Activated CD8-positive, alpha-beta memory T cell treated with anti-CD3 and anti-CD28 coated beads for 36 hours (primary cell): Measurements from ENCODE around the gene ANKRD50. TPM values are rescaled to one million over a fixed set of nuclear protein-coding genes. Genes with fewer than 3 reads are reported as not detected.

Source experiments
- CTCF ChIA-PET: fragments of 350-600 bp; sonication (Branson Sonifier 250); formaldehyde crosslinking; loops from one replicate; lab custom pipeline; 2021; ENCODE audit warnings: antibody characterized with exemption; lab: Charles Lee
- POLR2A ChIA-PET: fragments of 350-600 bp; sonication (Branson Sonifier 250); formaldehyde crosslinking; loops from one replicate; lab custom pipeline; 2021; ENCODE audit warnings: antibody characterized with exemption; lab: Charles Lee
- total RNA-seq, 2 experiments: library from RNA; stranded (reverse); gene quantifications; one replicate each; pipeline ENCODE4 v1.2.3, GENCODE V29; 2021

ANKRD50 gene
- under 1 TPM; 0.15 to 0.21 TPM for total RNA-seq

- ChIA-PET POLR2A (no interaction called here), CTCF (no interaction called here)
These were observed at the start of gene ANKRD50 for GRCh38 chr4:124712372-124713184. TSS of gene ANKRD50 (minus strand) at chr4:124712732. CDS start at chr4:124710511, 2,221 bp downstream.

DNA sequence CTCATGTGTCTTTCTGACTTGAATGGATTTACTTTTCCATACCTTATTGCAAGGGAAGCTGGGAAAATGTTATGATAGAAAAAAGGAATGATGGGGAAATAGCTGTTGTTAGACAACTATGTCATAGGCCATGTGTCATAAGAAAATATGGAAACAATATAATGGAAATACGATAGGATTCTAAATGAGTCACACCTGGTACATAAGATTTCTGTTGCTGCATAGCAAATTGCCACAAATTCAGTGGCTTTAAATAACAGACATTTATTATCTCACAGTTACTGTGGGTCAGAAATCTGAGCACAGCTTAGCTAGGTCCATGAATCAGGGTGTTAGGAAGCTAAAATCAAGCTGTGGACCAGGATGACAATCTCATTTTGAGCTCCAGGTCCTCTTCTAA is 44.6 kb upstream of the ANKRD50 start:
- ChIA-PET CTCF (no interaction called here), POLR2A (no interaction called here)

DNA sequence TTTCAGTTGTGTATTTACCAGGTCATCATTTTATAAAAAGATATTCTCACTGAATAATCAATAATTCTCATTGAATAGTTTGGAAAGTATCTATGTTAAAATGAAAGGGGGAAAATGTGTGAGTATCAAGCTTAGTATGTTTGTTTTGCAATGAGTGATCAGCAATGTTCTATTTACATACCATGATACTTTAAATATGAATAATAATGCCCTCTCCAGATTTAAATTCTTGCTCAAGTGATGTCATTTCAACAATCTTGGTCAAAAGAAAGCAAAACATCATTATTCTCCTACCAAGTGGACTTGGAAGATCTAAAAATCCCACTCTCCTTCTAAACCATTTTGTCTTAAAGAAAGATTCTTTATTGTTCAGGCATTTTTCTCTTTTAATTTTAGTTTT is 42.1 kb upstream of the ANKRD50 start:
- ChIA-PET CTCF (no interaction called here), POLR2A (no interaction called here)

- ChIA-PET POLR2A (no interaction called here), CTCF (no interaction called here)
These were observed 41.5 kb upstream of the ANKRD50 start for GRCh38 chr4:124753941-124754581.

- POLR2A ChIA-PET, result no interaction called here
- CTCF ChIA-PET, result no interaction called here
These were observed 36.9 kb upstream of the ANKRD50 start for GRCh38 chr4:124749421-124749820.

GRCh38 chr4:124748965-124749364 is 36.4 kb upstream of the ANKRD50 start:
- POLR2A ChIA-PET, result no interaction called here

DNA sequence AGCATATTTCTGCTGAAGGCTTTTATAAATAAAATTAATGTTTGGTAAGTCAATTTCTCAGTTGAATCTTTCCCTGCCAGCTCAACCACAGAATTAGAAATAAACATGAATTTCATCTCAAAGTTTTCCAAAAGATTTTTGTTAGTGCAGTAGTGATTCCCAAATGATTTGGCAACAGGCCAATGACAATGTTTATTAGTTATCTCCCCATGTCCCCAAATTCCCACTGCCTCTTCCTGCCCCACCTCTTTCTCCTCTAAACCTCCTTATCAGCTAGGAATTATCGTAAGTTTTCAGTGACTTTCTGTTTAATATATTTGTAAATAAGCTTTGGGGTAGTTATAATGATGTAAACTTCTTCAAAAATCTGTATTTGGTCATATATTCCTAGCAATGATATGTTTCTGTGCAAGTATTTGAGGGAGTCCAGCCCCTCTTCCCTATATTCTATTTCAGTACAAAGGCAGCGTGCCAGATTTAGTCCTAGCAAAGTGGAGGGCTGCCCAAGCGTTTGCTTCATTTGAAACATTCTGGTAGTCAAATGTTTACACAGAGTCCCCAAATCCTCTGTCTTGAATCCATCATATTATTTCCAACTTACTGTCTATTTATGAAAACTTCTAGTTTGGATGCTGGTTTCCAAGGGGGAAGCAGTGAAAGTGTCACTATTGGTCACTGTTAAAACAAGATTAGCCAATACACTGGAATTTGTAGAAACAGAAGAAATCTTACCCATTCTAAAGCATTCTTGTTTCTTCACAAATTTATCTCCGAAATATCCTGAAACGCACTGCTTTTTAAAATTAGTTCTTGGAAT is 33.7 kb upstream of the ANKRD50 start:
- ChIA-PET CTCF (no interaction called here), POLR2A (no interaction called here)

More at GRCh38 chr4:124748965-124749364, 36.4 kb upstream of the ANKRD50 start:
- CTCF ChIA-PET, result no interaction called here

GRCh38 chr4:124743711-124744110 is 31.2 kb upstream of the ANKRD50 start:
- ChIA-PET POLR2A (no interaction called here), CTCF (no interaction called here)

- ChIA-PET CTCF (no interaction called here), POLR2A (no interaction called here)
These were observed 28.0 kb upstream of the ANKRD50 start for GRCh38 chr4:124740501-124740900.

DNA sequence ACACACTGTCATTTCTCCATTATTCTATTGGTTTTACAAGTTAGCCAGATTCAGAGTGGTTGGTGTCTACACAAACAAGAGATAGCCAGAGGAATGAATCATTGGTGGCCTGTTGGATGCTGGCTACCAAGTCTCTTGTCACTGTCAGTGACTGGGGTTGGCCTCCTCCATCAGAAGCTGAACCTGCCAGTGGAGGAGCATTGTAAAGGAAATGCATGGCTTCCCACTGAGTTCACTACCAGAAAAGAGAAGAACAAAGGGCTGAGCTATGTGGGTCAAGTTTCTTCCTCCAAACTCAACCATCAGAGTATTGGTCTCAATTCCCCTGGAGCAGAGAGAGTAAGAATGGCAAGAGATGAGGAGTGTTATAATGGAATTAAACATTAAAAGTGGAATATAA is 26.5 kb upstream of the ANKRD50 start:
- ChIA-PET CTCF (no interaction called here), POLR2A (no interaction called here)

DNA sequence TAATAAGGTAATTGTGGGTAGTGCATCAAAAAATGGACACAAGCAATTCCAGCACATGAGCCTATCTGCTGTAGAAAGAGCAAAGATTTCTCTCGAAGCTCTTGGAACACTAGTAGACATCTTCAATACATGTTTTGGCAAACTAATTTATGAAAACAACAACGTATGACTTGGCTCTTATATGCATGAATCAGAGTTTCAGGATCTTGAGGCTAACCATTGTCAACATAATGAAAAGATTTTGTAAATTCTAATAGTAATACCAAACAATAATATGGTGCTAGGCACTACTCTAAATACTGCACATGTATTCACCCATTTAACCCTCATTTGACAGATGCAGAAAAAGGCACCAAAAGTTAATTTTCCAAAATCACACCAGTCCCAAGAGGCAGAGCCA is 25.1 kb upstream of the ANKRD50 start:
- ChIA-PET CTCF (no interaction called here), POLR2A (no interaction called here)

GRCh38 chr4:124736526-124736925 is 24.0 kb upstream of the ANKRD50 start:
- POLR2A ChIA-PET, result no interaction called here
- CTCF ChIA-PET, result no interaction called here

- ChIA-PET POLR2A (no interaction called here), CTCF (no interaction called here)
These were observed 14.9 kb upstream of the ANKRD50 start for GRCh38 chr4:124727331-124727890.

DNA sequence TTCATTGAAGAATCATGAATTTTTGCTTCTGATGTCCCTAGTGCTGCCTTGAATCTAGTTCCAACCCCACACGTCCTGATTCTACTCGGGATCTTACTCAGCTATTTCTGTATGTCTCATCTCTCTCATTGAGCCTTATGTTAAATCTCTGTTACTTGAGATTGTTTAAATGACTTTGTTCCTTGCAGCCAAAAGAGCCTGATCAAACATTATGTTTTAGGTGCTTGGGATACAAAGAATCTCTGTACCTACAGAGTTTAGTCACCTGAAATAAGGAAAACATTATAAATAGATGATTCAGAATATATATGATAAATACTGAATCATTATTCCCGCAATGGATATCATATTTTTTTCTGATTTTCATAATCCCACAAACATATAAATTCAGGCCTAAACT is 13.7 kb upstream of the ANKRD50 start:
- CTCF ChIA-PET, result no interaction called here
- POLR2A ChIA-PET, result no interaction called here

GRCh38 chr4:124722071-124722470 is 9.5 kb upstream of the ANKRD50 start:
- CTCF ChIA-PET, result no interaction called here

GRCh38 chr4:124717101-124717500 is 4.6 kb upstream of the ANKRD50 start:
- CTCF ChIA-PET, result no interaction called here
- POLR2A ChIA-PET, result no interaction called here

More at GRCh38 chr4:124722071-124722470, 9.5 kb upstream of the ANKRD50 start:
- POLR2A ChIA-PET, result no interaction called here

GRCh38 chr4:124713185-124713592 is 657 bp upstream of the ANKRD50 start:
- POLR2A ChIA-PET, result no interaction called here
- CTCF ChIA-PET, result no interaction called here

GRCh38 chr4:124711471-124712371 is 811 bp downstream of the ANKRD50 start:
- POLR2A ChIA-PET, result no interaction called here

GRCh38 chr4:124710911-124711310 is 1.6 kb downstream of the ANKRD50 start:
- ChIA-PET POLR2A (no interaction called here), CTCF (no interaction called here)

More at GRCh38 chr4:124711471-124712371, 811 bp downstream of the ANKRD50 start:
- CTCF ChIA-PET, result no interaction called here
